Activated effector memory CD4-positive, alpha-beta T cell treated with Interleukin-2 at 50 U/mL for 16 hours (primary cell): Measurements from ENCODE around the gene NXPH4.

ENCODE experiments used
- DNase-seq: peaks from one replicate; pipeline ENCODE4 v3.0.0-alpha.2; 2020

NXPH4 gene

GRCh38 chr12:57219993-57220754 lies 3.6 kb downstream of the NXPH4 start:
- DNase-seq, result no peak

- DNase-seq, result no peak
These were observed 4.2 kb downstream of the NXPH4 start for GRCh38 chr12:57220770-57221168.

- DNase-seq, result no peak
These were observed 4.7 kb downstream of the NXPH4 start for GRCh38 chr12:57221169-57221917.

DNA sequence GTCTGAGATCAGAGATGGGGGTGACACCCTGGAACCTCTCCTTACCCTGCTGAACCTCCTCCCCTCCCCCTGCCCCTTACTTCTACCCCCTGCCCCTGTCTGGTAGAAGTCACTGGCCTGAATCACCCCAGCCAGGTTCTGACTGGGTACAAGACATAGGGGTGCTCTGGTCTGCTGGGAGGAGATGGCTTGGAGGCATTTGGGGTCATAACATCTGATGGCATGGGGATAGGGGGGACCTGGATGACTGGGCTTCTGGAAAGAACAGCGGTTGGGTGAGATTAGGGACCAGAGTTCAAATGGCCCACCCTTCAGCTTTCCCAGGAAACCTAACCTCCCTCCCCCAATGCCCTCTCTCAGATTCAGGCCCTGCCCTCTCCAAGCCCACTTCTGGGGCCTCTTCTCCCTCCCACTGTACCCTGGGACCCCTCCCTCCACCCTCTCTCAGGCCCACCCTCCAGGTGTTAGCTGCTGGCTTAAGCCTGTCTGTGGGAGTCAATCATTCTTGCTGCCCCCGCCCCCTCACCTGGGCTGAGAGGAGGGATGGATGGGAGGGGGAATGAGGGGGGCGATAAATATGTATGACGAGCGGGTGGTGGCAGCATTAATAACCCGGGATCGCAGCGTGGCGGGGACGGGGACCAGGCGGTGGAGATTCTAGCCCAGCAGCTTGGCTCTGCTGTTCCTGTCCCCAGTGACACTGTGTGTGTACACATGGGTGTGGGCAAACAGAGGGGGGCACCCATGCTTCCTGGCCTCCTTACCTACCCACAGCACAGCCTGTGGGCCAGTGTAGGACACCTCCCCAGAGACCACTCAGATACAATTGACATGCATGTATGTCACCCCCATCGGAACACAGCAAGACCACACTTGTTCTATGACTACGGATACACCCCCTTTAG lies 5.9 kb downstream of the NXPH4 start:
- DNase-seq, result no peak

DNA sequence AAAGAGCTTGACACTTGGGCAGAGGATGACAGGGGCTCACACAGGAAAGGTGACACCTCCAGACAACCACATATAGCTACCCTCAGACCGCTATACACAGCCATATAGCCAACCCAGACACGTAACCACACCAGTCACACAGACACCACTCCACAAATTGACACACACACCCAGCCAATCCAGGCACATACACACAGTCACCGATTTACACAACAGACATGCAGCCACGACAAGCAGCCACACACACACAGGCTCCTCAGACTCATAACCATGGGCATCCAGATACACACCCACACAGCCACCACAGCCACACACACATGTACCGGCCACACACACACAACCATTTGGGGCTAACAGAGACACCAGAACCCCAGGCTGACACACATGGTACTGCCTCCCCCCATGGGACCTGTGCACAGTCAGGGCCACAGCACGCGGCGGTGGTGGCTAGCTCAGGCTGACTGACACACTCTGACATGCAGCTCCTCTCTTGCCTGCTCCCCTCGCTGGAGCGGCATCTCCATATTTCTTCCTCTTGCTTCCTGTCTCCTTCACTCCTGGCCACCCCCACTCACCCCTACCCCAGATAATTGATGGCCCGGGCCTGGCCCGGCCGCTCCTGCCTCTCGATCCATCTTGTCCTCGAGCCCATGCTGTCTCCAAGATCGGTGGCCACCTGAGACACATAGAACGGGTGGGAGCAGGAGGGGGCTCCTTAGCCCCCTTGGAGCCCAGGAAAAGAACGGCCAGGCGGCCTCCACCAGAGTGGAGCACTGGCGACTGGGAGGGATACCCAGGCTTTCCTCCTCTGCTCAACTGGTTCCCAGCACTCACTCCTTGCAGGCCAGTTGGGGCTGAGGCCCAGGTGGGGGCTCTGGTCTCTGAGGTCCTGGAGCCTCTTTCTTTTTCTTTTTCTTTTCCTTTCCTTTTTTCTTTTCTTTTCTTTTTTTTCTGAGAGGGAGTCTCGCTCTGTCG lies 6.9 kb downstream of the NXPH4 start:
- no peak for DNase-seq

- no peak for DNase-seq
These were observed 7.8 kb downstream of the NXPH4 start for GRCh38 chr12:57224278-57224972.

GRCh38 chr12:57224973-57225679 lies 8.5 kb downstream of the NXPH4 start:
- peak; percentile 43 for DNase-seq

- no peak for DNase-seq
These were observed 9.2 kb downstream of the NXPH4 start for GRCh38 chr12:57225680-57226210.

- no peak for DNase-seq
These were observed 10.2 kb downstream of the NXPH4 start for GRCh38 chr12:57226588-57227314.

DNA sequence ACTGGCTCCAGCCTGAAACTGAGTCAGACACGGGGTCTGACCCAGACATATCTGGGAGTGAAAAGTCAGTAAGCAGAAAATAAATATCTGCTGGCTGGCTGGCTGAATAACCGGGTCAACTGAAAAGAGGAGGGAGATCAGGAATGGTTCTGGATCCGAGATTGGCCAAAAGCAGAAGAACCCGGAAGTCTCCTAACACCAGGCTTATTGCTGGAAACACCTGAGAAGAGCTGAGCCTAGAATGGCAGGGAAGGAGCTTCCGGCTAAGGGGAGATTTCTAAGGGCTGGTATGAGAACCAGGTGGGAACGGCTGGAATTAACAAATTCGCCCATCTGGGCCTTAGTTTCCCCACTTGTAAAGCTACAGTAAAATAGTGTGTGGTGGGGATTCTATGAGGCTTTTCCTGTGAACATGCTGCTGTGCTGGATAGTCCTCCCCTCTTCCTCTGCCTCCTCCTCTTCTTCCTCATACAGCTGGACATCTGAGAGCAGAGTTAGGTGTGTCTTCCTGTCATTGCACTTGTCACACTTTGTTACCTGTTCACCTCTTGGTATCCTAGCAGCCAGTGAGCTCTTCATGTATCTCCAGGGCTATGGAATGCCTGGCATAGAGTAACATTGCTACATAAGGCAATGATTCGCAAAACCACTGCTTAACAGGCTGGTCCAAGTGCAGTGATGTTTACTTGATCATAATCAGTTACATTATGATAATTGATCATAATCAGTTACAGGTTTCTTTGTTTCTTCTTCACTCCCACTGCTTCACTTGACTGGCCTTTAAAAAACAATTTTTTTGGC lies 10.9 kb downstream of the NXPH4 start:
- no peak for DNase-seq

DNA sequence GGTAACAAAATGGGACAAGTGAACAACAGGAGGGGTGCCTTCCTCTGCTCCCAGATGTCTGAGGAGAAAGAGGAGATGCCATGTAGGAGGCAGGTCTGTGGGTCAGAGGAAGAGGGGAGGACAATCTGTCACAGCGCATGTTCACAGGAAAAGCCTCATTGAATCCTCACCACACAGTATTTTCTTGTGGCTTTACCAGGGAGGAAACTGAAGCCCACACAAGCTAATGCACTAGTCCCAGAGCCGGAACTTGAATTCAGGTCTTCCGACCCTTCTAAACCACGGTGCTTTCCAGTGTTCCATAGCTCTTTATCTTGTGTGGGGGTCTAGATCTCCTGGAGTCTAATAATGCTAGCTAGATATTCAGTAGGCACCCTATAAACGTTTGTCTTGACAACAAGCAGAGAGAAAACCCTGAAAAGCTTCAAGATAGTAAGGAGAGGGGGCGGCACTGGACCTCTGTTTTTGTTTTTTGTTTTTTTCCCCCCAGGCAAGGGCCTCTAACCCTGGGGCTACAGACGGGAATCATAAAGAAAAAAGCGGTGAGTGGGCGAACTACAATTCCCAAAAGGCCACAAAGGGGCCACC lies 12.5 kb downstream of the NXPH4 start:
- DNase-seq, result no peak

DNA sequence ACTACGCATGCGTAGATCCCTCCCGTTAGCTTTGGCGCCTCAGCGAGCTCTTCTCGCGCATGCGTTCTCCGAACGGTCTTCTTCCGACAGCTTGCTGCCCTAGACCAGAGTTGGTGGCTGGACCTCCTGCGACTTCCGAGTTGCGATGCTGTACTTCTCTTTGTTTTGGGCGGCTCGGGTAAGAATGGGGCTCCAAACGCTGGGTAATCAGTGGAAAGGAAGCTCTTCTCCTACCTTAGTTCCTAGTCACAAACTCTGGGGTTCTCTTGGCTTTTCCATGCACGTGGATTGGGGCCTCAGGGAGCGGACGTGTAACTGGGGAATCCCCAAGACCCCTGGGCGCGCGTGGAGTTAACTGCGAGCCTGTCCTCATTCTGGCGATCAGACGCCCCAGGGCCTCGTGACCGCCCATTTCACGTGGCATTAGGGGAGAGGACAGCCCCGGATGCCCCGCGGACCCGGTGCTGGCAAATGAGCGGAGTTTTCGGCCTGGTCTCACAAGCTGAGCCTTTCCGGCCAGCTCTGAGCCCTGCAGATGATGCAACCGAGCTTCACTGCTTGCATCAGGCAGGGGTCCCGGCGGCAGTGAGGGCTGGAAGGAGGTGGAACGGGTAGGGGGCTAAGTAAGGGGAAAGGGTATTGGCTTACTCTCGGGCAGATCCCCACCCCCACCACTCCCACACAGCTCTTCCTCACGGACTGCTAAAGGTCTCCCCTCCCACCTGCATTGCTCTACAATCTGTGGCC lies 13.2 kb downstream of the NXPH4 start, which contains the start of gene SHMT2:
Gene SHMT2, plus strand, starts transcription at position 78 of the 747 bp plus-strand sequence. Its CDS starts 68 bp downstream, at position 146.
- peak; percentile 82 for DNase-seq

DNA sequence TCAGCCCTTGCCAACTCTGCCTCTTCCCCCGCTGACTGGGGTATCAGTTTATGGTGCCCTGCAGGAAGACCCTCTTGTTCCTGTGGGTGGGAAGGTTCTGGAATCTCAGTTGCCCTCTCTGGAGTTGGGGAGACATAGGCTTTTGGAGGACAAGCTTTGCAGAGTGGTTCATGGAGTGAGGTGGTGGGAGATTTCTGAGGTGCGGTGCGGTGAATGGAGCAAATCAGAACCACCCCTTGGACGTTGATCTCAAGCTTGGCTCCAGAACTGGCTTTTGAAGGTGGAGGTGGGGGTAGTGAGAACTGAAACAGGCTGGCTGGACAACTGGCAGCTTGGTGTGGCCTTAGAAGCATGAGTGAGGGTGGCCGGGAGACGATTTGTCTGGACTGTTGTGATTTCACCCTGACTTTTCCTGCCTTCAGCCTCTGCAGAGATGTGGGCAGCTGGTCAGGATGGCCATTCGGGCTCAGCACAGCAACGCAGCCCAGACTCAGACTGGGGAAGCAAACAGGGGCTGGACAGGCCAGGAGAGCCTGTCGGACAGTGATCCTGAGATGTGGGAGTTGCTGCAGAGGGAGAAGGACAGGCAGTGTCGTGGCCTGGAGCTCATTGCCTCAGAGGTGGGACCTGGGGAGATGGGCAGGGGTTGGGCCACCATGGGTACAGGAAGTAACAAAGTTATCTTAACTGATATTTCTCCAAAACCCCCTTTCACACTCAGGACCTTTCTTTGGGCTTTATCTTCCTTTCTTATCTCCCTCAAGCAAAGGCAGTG lies 14.0 kb downstream of the NXPH4 start:
- DNase-seq, result no peak

- DNase-seq, result no peak
These were observed 14.9 kb downstream of the NXPH4 start for GRCh38 chr12:57231276-57232021.

- DNase-seq, result no peak
These were observed 15.7 kb downstream of the NXPH4 start for GRCh38 chr12:57232156-57232756.
